Activated gamma-delta T cell treated with anti-CD3 and anti-CD28 coated beads, Interleukin-2, amount 50 U/mL, for 16 hours (primary cell): ENCODE results near the gene ANKRD34A.

ENCODE experiments used
- DNase-seq: peaks from one replicate; pipeline ENCODE4 v3.0.0-alpha.2; 2020; ENCODE audit warnings: low read depth

Gene ANKRD34A

DNA sequence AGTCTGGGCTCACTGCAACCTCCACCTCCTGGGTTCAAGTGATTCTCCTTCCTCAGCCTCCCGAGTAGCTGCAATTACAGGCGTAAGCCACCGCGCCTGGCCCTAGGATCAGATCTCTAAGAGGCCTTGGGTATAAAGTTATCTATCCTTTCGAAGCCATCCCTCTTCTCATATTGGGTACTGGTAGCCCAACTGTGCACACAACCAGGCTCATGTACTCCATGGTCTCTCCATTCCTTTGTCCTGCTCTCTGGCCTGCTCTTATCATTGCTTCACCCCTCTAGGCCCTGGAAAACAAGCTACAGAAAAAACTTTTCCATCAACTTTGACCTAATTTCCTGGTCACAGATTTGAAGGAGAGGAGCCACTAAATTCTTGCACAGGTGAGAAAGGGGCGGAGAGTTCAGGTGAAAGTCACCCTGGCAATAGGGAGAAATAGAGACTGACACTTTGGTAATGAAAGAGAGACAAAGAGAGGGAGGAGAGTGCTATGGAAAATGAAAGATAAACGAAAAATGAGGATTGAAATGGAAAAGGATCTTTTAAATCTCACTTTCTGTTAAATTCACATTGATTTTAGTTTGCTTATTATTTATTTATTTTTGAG is 26.0 kb upstream of the ANKRD34A start:
- no peak for DNase-seq

DNA sequence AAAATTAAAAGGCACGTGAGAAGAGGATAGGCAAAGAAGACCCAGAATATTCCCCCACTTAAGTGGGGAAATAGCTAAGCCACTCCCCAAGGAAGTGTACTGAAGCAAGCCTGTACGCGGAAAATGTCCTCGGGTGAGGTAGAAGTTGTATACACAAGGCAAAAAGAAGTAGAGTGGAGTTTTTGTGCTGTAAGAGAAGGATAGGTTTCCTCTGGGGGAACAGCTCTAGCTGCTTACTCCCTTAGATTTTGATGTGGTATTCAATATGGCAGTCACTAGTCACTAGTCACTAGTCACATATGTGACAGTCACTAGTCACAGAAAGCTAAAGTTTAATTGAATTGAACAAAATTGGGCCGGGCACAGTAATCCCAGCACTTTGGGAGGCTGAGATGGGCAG is 24.4 kb upstream of the ANKRD34A start:
- DNase-seq, result no peak

DNA sequence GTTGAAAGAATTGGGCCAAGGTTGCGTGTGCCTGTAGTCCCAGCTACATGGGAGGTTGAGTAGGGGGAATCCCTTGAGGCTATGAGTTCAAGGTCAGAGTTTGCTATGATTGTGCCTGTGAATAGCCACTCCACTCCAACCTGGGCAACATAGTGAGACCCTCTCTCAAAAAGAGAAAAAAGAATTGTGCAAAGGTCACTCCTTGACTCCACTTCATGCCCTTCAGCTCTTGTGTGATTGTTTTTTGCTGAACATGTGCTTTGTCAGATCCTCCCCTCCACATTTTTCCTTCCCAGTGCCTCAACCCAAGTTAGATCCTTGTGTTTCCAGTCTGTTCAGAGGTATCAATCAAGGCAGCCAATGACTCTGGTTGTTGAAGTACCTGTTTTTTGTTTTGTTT is 23.6 kb upstream of the ANKRD34A start:
- DNase-seq, result no peak

DNA sequence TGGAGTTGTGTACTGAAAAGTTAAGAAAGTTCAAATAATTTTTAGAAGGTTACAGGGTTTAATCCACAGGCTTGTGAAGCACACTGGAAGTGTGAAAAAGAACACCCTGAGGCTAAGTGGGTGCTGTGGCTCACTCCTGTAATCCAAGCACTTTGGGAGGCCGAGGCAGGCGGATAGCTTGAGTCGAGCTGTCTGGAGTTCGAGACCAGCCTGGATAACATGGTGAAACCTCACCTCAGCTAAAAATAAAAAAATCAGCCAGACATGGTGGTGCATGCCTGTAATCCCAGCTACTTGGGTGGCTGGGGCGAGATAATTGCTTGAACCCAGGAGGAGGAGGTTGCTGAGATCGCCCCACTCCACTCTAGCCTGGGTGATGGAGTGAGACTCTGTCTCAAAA is 22.2 kb upstream of the ANKRD34A start:
- DNase-seq, result no peak

DNA sequence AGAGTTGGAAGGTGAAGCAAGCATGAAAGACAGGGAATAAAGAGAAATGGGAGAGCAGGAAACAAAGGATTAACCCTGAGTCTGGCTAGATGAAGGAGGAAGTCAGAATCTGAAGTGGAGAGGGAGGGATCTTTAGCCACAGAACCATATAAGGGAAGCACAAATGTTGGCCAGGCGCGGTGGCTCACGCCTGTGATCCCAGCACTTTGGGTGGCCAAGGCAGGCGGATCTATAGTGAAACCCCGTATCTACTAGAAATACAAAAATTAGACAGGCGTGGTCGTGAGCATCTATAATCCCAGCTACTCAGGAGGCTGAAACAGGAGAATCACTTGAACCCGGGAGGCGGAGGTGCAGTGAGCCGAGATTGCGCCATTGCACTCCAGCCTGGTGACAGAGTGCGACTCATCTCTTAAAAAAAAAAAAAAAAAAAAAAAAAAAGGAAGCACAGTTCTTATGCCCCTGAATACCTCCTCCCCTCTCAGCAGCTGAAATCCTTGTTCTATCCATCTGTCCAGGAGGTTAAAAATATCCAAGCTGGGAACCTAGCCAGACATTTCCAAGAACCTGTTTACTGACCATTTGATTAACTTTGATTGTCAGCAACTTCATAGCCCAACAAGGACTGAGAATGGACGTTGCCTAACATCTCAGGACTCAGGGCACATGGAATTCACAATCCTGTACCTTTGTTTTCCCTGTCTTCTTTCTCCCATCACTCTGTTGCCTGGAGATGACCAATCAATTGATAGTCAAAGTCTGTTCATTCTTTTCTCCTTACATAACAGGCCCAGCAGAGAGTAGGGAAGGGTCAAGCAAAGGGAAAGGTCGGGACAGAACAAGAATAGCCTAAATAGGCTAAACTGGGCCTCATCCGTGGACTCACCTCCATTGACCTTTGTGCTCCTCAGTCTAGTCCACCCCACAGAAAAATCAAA is 21.4 kb upstream of the ANKRD34A start:
- DNase-seq, result no peak

DNA sequence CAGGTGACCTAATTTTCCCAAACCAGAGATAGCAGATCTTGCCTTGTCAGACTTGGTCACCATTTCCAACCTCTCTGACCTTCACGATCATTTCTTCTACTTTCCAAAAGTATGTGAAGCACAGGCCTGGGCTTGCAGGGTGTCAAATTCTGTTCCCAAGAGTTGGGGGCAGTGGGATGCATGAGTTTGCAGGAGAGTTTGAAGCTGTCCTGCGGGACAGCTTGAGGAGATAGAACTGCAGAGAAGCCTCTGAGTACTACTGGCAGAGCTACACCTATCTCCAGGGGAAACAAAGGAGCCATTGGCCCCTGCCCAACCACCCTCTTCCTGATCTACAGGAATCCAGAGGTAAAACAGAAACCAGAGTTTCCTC is 20.7 kb upstream of the ANKRD34A start:
- DNase-seq, result no peak

DNA sequence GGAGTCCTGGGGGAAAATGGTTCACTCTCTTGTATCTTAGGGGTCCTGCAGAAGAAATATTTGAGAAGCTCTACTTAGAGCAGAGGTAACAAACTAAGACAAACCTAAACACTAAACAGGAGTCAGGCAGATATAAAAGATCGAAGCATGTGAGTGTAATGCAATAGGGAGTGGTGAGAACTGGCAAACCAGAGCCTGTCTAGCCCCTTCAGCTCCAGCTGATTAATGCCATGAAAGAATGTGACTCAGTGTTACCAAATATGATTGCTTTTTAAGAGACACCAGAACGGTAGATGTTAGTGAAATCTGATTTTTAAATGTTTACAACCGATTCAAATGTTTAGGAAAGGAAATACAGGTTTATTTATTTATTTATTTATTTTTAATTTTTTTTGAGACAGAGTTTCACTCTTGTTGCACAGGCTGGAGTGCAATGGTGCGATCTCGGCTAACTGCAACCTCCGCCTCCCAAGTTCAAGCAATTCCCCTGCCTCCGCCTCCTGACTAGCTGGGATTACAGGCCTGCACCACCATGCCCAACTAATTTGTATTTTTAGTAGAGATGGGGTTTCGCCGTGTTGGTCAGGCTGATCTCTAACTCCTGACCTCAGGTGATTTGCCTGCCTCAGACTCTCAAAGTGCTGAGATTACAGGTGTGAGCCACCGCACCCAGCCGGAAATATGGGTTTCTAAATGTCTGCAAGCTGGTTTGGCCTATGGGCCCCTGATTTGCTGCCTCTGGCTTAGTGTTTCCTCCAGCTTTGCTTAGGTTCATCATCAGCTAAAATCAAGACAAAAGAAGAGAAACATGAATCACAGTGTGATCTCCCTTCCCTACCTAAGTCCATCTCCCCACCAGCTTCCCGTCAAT is 19.8 kb upstream of the ANKRD34A start:
- no peak for DNase-seq

DNA sequence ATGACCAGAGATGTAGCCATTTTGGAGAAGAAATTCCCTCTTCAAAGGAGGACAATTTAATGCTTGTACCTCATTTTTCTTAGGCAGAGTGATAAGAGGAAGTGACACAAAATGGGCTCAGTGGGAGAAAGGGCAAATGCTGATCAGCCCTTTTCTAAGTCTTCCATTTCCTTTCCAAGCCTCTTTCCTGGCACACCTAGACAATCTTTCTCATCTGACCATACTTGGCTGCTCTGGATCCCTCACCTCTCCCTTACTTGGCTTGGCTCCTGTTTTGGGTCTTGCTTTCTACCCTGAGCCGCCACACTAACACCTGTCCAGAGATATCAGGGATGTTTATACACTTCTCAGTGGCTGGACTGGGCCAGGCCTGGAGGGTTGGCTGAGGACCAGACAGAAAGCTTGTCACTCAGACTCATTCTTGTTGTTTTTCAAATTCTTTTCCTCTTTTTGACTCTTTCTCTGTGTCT is 18.9 kb upstream of the ANKRD34A start:
- no peak for DNase-seq

DNA sequence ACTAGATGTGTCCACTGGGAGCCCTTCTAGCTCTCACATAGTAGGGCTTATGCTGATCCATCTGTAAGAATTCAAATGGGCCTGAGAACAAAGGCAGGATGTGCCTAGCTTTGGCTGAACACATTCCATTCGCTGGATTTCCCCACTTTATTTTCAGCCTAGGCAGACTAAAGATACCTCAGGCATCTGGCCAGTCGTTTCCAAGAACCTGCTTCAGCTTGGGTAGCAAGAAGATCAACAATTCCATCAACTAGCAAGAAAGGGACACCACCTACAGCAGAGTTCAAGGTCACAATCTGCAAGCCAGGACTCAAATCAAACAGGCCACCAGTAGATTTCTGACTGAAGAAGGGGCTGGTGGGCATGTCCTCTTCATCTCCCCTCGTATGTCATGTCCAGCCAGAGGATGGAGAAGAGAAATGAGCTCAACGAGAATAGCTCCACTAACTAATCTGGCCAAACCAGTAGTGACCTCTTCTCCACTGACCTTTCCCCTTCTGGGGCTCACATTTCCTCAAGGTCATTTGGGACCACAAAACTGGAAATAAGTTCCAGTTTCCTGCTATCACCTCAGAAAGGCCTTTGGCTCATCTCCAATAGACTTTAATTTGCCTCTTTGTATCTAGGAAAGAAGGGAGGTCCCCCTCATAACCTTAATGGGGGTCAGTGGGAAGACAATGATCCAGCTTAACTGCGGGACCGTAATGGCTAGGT is 17.8 kb upstream of the ANKRD34A start:
- DNase-seq, result no peak

DNA sequence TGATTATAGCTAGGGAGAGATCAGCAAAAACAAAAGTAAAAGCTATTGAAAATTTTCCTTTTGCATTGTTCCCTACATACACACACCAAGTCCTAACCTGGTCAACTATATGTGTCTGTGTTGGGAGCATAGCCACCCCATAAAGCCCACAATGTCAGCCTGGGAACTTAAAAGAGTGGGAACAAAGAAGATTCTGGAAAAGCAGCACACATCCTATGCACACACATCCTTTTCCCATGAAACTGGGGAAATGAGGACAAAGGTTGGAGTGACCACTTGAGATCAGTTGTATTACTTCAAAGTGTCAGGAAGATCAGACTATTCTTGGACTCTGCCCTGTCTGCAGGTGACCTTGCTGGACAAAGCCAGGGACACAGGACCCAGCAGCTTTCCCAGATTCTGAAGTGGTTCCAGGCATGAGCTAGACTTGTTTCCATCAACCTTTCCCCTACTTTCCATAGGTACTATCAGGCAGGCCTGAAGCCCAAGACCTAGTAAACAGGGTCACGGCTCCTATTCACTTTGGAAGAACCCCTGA is 16.2 kb upstream of the ANKRD34A start:
- no peak for DNase-seq

DNA sequence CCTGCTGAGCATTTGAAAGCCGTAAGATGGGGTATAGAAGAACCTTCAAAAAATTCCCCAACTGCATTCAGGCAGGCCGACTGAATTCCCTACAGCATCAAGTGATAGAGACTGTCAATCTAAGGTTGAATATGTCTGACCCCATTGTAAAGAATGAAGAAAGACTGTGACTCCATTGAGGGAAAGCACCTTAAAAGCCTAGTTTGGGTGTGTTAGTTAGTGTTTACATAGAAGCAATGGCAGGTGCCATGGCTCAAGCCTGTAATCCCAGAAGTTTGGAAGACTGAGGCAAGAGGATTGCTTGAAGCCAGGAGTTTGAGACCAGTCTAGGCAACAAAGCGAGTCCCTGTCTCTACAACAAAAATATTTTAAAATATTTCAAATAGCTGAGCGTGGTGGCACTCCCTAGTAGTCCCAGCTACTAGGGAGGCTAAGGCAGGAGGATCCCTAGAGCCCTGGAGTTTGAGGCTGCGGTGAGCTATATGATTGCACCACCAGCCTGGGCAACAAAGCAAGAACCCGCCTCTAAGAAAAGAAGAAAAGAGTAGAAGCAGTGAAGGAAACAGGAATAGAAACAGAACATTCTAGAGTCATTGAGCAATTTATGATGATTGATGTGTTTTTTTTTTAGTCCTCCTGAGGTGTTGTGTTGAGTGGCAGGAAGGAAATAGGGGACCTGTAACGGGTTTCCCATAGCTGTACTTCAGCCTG is 15.5 kb upstream of the ANKRD34A start:
- DNase-seq, result no peak

DNA sequence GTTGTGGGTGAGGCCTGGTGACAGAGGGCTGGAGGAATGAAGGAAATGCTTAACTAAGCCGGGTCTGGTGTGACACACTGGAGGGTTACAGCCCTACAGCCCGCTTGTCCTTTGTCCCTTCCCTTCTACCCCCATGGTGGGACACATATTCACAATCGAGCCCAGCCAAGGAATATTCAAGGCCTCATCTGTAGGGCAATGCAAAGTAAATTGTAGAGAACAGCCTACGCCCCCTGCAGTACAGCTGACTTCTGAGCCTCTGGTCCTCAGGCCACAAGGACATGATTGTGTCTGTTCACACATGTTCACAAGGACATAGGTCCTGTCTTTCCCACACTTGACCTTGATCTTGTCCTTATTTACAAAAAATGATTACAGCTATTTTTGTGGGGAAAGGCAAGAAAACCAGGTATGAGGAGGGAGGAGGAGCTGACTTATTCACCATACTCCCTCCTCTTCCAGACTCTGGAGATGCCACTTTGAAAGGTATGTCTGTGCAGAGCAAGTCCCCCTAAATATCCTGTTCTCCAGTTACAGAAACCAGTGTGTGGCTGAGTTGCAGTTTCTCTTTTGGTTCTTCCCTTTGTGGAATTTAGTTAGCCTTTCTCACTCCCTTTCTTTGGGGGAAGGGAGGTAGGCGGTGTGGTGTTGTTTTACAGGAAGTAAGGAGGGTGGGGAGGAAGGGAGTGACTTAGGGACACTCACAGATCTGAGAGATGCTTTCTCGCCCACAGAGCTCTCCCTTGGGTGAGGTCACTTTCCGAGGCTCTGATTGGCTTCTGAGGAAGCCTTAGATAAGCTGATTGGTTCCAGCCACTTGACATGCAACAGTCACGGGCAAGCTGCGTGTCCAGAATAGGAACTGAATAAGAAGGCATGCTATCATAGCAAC is 14.7 kb upstream of the ANKRD34A start:
- DNase-seq, result peak; percentile 58

DNA sequence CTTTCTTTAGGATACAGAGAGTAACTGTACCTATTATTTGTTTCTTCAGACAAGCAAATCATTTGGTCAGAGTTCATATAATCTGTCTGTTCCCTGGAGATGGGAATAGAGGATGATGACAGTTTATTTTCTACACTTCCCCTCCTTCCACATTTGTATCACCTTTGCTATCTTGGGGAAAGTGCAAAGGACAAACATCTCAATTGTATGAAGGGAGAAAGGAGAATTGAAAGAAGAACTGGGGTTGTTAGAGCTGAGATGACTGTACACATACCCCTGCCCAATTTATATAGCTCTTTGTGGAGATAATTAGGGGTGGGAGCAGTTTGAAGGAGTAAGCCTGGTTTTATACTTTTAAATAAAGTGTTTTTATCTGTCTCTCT is 14.1 kb upstream of the ANKRD34A start:
- DNase-seq, result no peak

DNA sequence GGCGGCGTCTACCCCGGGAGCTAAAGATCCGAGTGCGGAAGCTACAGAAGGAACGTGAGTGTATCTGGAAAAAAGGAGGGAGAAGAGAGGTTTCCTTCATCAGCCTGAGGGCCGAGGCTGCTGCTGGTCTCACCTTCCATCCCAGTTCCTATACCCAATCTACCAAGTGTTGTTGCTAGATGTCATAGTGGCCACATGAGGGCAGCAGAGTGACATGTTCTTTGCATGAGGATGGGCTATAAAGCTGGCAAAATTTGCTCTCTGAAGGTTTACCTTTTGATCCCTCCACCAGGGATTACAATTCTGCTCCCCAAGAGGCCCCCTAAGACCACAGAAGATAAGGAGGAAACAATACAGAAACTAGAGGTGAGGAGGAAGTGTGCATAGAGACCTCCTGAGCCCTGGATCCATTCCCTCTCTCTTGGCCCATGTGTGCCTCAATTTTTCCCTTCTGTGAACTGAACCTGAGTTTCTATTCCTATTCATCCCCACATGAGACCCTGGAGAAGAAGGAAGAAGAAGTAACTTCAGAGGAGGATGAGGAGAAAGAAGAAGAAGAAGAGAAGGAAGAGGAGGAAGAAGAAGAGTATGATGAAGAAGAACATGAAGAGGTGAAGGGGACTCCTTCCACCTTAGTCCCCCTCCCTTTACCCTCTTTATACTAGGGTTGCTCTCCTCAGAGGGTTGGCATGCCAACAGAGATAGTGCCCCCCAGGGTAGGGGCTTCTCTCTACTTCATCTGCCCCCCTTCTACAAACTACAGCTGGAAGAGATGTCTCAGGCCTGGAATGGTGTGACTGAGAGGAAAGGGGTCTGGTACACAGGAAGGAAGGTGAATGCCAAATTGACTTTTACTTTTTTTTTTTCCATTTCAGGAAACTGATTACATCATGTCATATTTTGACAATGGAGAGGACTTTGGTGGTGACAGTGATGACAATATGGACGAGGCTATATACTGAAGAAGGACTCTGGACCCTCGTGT is 13.4 kb upstream of the ANKRD34A start:
- peak; percentile 57 for DNase-seq

DNA sequence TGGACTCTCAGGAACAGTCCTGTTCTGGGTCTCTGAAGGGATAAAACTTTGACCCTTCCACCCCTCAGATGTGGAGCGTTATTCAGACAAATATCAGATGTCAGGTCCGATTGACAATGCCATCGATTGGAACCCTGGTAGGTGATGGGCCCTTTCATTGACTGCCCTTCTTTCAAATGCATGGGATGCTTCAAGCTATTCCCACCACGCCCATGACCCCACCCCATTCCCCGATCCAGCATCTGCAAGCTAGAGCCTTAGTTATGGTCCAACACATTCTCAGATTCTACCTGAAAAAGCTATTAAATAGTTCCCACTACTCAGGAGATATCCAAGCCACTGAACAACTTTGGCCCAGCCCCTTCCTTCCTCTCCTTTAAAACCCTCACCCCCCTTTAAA is 12.6 kb upstream of the ANKRD34A start:
- no peak for DNase-seq

DNA sequence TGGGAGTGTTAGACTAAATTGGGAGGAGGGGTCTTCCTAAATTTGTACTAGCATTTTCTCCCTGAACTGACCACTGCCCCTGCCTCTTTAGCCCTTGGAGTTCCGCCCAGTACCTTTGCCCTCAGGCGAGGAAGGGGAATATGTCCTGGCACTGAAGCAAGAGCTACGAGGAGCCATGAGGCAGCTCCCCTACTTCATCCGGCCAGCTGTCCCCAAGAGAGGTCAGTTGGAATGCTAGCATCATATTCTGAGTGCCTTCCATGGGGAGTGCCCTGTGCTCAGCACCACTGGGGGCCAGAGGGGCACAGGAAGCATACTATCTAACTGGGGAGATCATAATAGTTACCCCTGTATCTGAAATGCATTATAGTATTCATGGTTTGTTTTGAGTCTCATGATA is 10.8 kb upstream of the ANKRD34A start:
- no peak for DNase-seq

DNA sequence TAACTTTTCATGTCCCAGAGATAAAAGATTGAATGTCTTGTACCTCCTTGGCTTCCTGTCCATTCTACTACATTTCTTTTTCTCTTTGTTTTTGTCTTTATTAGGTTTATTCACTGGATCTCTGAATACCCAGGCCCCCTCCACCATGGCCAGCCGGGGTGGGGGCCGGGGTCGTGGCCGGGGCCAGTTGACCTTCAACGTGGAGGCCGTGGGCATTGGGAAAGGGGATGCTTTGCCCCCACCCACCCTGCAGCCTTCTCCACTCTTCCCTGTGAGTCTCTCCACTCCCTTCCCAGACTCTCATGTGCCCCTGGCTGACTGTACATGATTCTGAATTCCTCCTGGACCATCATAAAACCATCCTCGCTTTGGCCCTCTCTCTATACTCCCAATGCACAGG is 10.3 kb upstream of the ANKRD34A start:
- DNase-seq, result no peak

DNA sequence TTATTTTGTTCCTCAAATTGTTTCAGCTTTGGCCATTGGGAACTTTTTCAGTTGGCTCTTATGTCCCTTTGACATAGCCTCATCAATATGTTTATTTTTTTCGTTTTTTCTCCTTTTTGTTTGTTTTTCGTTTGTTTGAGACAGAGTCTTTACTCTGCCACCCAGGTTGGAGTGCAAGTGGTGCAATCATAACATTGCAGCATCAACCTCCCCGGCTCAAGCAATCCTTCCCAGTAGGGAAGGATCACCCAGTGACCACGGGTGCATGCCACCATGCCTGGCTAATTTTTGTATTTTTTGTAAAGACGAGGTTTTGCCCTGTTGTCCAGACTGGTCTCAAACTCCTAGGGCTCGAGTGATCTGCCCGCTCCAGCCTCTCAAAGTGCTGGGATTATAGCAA is 8.2 kb upstream of the ANKRD34A start:
- DNase-seq, result no peak

DNA sequence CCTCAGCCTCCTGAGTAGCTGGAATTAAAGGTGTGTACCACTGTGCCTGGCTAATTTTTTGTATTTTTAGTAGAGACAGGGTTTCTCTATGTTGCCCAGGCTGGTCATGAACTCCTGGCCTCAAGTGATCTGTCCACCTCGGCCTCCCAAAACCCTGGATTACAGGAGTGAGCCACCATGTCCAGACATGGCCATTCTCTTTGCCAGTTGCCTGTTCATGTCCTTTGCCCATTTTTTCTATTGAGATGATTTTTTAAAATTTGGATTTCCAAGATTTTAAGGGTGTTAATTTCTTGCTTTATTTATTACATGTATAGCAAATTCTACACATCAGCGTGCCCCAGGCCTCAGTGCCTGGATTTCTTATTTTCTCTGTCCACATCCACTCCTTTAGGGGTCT is 2.9 kb upstream of the ANKRD34A start:
- no peak for DNase-seq
